HepG2 (cell line): Measurements from ENCODE around the gene CEBPG. TPM values are rescaled to one million over a fixed set of nuclear protein-coding genes. Genes with fewer than 3 reads are reported as not detected.
A peak's percentile ranks its signal among the peaks of the same experiment; 100 is the strongest.

Experiments
- ARNT2 ChIP-seq: sonication (generic); formaldehyde crosslinking; IDR thresholded peaks from 2 replicates; pipeline ENCODE4 v1.8.0; 2022; ENCODE audit warnings: mild to moderate bottlenecking, low read depth, missing genetic modification reagents, moderate library complexity
- CEBPG ChIP-seq: IDR thresholded peaks from 2 replicates; pipeline ENCODE4 v1.6.1; 2016
- HNRNPL ChIP-seq: fragments of 200-400 bp; formaldehyde crosslinking; IDR thresholded peaks from 2 replicates; pipeline ENCODE4 v1.6.1; 2017; ENCODE audit warnings: mild to moderate bottlenecking, low read depth, low read length
- PAXIP1 ChIP-seq: sonication (generic); formaldehyde crosslinking; conservative IDR thresholded peaks from 2 replicates; pipeline ENCODE4 v1.4.0; 2020; ENCODE audit warnings: mild to moderate bottlenecking, missing genetic modification reagents, moderate library complexity
- THYN1 ChIP-seq: sonication (generic); formaldehyde crosslinking; IDR thresholded peaks from 2 replicates; pipeline ENCODE4 v1.8.1; 2023; ENCODE audit warnings: low read depth, mild to moderate bottlenecking, moderate library complexity, missing genetic modification reagents, borderline replicate concordance
- ZNF572 ChIP-seq: sonication (generic); formaldehyde crosslinking; IDR thresholded peaks from 2 replicates; pipeline ENCODE4 v1.5.1; 2020; ENCODE audit warnings: mild to moderate bottlenecking, missing genetic modification reagents
- polyA plus RNA-seq, 8 experiments: library from polyadenylated mRNA; depleted of rRNA in 3 of 8; stranded (reverse) in 7 of 8; unstranded in 1 of 8; fragments of >200 nt; fragmentation: Illumina TruSeq in 4 of 8; extraction: Trizol in 4 of 8; gene quantifications; 2 replicates each; pipeline versions ENCODE4 v1.2.1 to v1.2.3, GENCODE V29; 2011 to 2016; ENCODE audit warnings: low read depth in 4 of 8, missing spikeins in 1 of 8, mixed read lengths in 1 of 8; ENCODE audit not compliant: insufficient read depth in 1 of 8
- total RNA-seq, 5 experiments: library from RNA; depleted of rRNA; stranded (reverse); fragments of >200 nt; fragmentation: Illumina TruSeq; extraction: Trizol; gene quantifications; 2 replicates each; pipeline ENCODE4 v1.2.3, GENCODE V29; 2016; ENCODE audit warnings: low read depth in 1 of 5
- TF ChIP-seq, protein P1 (sequence below): sonication (generic); formaldehyde crosslinking; IDR thresholded peaks from 2 replicates; pipeline ENCODE4 v1.5.1; 2020; ENCODE audit warnings: mild to moderate bottlenecking, missing genetic modification reagents, moderate library complexity
- TF ChIP-seq, protein P2 (sequence below): sonication (generic); formaldehyde crosslinking; IDR thresholded peaks from 2 replicates; pipeline ENCODE4 v1.4.0; 2020; ENCODE audit warnings: mild to moderate bottlenecking, missing genetic modification reagents
- TF ChIP-seq, protein P3 (sequence below): IDR thresholded peaks from 2 replicates; pipeline ENCODE4 v1.6.1; 2016; ENCODE audit warnings: missing genetic modification reagents, missing compliant biosample characterization

The CEBPG gene
- total and polyA plus RNA-seq, 2 of the 13 experiments (the other 11 are each of a cell fraction or from before 2014, with no cell fraction given): 25.7 to 34.3 TPM

DNA sequence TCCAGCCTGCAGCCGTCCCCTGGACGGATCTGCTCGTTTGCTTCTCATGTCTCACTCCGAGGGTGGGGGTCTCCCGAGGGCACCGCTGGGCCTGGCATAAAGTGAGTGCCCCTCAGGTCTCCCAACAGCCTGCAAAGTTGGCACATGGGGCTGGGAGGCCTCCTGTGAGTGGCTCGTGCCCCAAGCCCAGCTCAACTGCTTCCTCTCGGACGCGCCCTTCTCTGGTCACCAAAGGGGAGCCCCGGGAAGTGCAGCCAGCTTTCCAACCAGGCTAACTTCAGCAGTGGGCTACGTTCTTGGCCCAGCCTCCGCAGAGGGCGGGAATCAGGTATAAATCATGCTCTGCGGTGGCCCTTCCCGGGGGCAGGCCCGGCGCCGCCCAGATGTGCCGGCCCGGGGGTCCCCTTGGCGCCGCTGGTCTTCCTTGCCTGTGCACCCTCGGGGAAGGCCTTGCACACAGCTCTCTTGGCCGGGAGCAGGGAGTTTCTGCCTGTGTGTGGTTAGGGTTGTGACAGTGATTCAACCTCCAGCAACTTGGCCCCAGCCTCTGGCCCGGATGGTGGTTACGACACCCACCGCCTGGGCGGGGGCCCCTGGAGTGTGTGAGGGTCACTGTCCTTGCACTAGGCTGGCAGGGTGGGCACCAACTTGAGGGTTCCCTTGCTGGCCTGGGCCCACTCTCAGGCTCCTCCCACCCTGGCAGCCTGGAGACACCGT, 20.7 kb downstream of the CEBPG start (continued):
- no peak for TF ChIP-seq THYN1 (CRISPR knock-in tag)
- peak; percentile 91 for TF ChIP-seq HNRNPL
- TF ChIP-seq, protein P1, sequence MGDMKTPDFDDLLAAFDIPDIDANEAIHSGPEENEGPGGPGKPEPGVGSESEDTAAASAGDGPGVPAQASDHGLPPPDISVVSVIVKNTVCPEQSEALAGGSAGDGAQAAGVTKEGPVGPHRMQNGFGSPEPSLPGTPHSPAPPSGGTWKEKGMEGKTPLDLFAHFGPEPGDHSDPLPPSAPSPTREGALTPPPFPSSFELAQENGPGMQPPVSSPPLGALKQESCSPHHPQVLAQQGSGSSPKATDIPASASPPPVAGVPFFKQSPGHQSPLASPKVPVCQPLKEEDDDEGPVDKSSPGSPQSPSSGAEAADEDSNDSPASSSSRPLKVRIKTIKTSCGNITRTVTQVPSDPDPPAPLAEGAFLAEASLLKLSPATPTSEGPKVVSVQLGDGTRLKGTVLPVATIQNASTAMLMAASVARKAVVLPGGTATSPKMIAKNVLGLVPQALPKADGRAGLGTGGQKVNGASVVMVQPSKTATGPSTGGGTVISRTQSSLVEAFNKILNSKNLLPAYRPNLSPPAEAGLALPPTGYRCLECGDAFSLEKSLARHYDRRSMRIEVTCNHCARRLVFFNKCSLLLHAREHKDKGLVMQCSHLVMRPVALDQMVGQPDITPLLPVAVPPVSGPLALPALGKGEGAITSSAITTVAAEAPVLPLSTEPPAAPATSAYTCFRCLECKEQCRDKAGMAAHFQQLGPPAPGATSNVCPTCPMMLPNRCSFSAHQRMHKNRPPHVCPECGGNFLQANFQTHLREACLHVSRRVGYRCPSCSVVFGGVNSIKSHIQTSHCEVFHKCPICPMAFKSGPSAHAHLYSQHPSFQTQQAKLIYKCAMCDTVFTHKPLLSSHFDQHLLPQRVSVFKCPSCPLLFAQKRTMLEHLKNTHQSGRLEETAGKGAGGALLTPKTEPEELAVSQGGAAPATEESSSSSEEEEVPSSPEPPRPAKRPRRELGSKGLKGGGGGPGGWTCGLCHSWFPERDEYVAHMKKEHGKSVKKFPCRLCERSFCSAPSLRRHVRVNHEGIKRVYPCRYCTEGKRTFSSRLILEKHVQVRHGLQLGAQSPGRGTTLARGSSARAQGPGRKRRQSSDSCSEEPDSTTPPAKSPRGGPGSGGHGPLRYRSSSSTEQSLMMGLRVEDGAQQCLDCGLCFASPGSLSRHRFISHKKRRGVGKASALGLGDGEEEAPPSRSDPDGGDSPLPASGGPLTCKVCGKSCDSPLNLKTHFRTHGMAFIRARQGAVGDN (CRISPR knock-in tag): peak; percentile 72
- TF ChIP-seq, protein P2, sequence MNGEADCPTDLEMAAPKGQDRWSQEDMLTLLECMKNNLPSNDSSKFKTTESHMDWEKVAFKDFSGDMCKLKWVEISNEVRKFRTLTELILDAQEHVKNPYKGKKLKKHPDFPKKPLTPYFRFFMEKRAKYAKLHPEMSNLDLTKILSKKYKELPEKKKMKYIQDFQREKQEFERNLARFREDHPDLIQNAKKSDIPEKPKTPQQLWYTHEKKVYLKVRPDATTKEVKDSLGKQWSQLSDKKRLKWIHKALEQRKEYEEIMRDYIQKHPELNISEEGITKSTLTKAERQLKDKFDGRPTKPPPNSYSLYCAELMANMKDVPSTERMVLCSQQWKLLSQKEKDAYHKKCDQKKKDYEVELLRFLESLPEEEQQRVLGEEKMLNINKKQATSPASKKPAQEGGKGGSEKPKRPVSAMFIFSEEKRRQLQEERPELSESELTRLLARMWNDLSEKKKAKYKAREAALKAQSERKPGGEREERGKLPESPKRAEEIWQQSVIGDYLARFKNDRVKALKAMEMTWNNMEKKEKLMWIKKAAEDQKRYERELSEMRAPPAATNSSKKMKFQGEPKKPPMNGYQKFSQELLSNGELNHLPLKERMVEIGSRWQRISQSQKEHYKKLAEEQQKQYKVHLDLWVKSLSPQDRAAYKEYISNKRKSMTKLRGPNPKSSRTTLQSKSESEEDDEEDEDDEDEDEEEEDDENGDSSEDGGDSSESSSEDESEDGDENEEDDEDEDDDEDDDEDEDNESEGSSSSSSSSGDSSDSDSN (CRISPR knock-in tag): peak; percentile 40; the same call in 1 of the 2 replicates
- no peak; the same call in none of the 2 replicates for TF ChIP-seq ZNF572
- TF ChIP-seq PAXIP1 (CRISPR knock-in tag): peak; percentile 40; the same call in 1 of the 2 replicates
- TF ChIP-seq, protein P3, sequence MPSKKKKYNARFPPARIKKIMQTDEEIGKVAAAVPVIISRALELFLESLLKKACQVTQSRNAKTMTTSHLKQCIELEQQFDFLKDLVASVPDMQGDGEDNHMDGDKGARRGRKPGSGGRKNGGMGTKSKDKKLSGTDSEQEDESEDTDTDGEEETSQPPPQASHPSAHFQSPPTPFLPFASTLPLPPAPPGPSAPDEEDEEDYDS: peak; percentile 20; the same call in 1 of the 2 replicates
- 0 out of 2 replicates have a peak, but pooled peaks have one; percentile 36 for TF ChIP-seq ARNT2 (CRISPR knock-in tag)
- peak; percentile 77 for TF ChIP-seq CEBPG
